Upper lobe of left lung (tissue), 4 donors: ENCODE data around the gene TMPRSS7.

Source experiments
- CTCF ChIP-seq, 6 experiments: fragments of 450-650 bp in 4 of 6; fragments of 200-600 bp in 2 of 6; sonication (generic) in 2 of 6; IDR thresholded peaks; one replicate each; pipeline ENCODE4 v1.5.1; 2016 to 2019; ENCODE audit warnings: antibody characterized with exemption in 6 of 6
- POLR2A ChIP-seq, 4 donors: fragments of 450-650 bp; IDR thresholded peaks; one replicate each; pipeline ENCODE4 v1.5.1; 2016 to 2017; ENCODE audit warnings: antibody characterized with exemption in 4 of 4, mild to moderate bottlenecking in 2 of 4
- POLR2AphosphoS5 ChIP-seq, 2 donors: sonication (generic); formaldehyde crosslinking; IDR thresholded peaks; one replicate each; pipeline ENCODE4 v1.5.1; 2017; ENCODE audit warnings: antibody characterized with exemption in 2 of 2

DNA sequence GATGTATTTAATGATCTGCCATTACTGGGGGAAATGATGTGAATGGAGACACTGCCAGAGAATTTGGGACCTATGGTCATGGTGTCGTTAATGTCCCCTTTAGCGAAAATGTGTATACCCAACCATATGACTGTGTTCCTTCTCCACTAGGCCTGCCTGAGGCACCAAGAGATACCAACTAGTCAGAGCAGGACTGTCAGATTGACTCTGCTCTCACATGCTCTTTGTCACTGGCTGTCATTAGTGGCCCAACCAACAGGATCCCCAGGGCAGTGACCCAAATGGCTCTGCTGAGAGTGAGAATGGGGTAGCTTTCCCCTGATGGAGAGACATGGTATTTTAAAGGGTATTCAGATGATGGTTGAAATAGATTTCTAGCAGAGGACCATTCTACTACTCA lies 33.0 kb upstream of the TMPRSS7 start:
- TF ChIP-seq CTCF (IDR thresholded peaks at IDR 0.05), result no peak
- no peak for TF ChIP-seq POLR2A (IDR thresholded peaks at IDR 0.05)
- no peak for TF ChIP-seq POLR2AphosphoS5 (IDR thresholded peaks at IDR 0.05)
